Measurements from ENCODE around the gene PTGS1. TPM values are rescaled to one million over a fixed set of nuclear protein-coding genes. Genes with fewer than 3 reads are reported as not detected.

The PTGS1 gene
- total and polyA plus RNA-seq, 4 donors: 0.84 to 5.3 (median 1.1) TPM

DNA sequence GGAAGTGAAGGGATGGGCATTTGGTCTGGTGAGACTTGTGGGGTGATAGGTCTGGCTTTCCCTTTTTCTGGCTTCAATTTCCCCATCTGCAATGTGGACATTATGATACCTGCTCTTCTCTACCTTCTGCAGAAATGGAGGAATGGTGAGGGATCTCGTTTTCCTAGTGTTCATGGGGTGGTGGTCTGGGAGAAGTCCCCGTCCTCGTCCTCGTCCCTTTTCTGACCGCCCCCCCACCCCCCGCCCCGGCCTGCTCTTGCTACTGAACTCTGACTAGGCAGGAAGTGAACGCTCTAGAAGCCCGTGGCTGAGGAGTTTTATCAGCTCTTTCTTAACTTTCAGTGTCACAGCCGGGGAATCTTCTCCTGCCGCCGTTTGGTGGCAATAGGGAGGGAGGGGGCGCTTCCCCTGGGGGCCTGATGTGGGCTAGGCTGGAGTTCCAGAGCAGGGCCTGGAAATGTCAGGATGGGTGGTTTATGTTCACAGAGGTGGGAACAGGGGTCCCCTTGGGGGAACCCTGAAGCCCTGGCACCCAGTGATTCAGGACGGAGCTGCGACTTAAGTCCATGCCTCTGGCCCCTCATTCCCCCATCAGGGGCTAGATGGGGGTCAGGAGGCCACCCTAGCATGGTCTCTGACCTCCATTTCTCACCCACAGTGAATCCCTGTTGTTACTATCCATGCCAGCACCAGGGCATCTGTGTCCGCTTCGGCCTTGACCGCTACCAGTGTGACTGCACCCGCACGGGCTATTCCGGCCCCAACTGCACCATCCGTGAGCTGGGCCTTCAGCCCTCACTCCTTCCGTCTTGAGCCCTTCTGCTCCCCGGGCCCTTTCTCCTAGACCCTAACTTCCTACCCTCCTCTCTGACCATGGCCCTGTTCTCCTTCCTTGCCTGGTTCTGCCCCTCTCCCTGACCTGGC lies 6.7 kb downstream of the PTGS1 start:
- H3K27me3 ChIP-seq (ENCODE audit: control insufficient read depth in 4 of 4, insufficient read depth in 4 of 4, low read length in 3 of 4): no peaks in the 10 kb centered on the region
- peaks cover 2 to 6% (median 6%) of the 10 kb centered on the region in 4 donors for H3K4me1 ChIP-seq (ENCODE audit: control insufficient read depth in 4 of 4, insufficient read depth in 4 of 4, low read length in 3 of 4)
- H3K4me3 ChIP-seq (ENCODE audit: low read depth in 1 of 3, low read length in 3 of 3): no peak overlapping the region
- H3K36me3 ChIP-seq (ENCODE audit: control insufficient read depth in 4 of 4, insufficient read depth in 3 of 4, low read depth in 1 of 4, low read length in 3 of 4): no peaks in the 10 kb centered on the region
- TF ChIP-seq, protein P1, sequence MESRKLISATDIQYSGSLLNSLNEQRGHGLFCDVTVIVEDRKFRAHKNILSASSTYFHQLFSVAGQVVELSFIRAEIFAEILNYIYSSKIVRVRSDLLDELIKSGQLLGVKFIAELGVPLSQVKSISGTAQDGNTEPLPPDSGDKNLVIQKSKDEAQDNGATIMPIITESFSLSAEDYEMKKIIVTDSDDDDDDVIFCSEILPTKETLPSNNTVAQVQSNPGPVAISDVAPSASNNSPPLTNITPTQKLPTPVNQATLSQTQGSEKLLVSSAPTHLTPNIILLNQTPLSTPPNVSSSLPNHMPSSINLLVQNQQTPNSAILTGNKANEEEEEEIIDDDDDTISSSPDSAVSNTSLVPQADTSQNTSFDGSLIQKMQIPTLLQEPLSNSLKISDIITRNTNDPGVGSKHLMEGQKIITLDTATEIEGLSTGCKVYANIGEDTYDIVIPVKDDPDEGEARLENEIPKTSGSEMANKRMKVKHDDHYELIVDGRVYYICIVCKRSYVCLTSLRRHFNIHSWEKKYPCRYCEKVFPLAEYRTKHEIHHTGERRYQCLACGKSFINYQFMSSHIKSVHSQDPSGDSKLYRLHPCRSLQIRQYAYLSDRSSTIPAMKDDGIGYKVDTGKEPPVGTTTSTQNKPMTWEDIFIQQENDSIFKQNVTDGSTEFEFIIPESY (IDR thresholded peaks at IDR 0.05): no peak
- no peak for TF ChIP-seq FOXA2 (IDR thresholded peaks at IDR 0.05)
- TF ChIP-seq SP1 (IDR thresholded peaks at IDR 0.05): no peak
- no peak for TF ChIP-seq HNF4A (conservative IDR thresholded peaks at IDR 0.05)
- TF ChIP-seq, protein P2, sequence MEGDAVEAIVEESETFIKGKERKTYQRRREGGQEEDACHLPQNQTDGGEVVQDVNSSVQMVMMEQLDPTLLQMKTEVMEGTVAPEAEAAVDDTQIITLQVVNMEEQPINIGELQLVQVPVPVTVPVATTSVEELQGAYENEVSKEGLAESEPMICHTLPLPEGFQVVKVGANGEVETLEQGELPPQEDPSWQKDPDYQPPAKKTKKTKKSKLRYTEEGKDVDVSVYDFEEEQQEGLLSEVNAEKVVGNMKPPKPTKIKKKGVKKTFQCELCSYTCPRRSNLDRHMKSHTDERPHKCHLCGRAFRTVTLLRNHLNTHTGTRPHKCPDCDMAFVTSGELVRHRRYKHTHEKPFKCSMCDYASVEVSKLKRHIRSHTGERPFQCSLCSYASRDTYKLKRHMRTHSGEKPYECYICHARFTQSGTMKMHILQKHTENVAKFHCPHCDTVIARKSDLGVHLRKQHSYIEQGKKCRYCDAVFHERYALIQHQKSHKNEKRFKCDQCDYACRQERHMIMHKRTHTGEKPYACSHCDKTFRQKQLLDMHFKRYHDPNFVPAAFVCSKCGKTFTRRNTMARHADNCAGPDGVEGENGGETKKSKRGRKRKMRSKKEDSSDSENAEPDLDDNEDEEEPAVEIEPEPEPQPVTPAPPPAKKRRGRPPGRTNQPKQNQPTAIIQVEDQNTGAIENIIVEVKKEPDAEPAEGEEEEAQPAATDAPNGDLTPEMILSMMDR (IDR thresholded peaks at IDR 0.05; ENCODE audit: low read depth, low read length, missing input control): no peak
- TF ChIP-seq TAF1 (conservative IDR thresholded peaks at IDR 0.05): no peak
- no peak for TF ChIP-seq JUND (IDR thresholded peaks at IDR 0.05)
- TF ChIP-seq EGR1 (IDR thresholded peaks at IDR 0.05; ENCODE audit: low read depth in 2 of 2): no peak
- no peak for TF ChIP-seq HNF4G (IDR thresholded peaks at IDR 0.05)
- no peak for TF ChIP-seq YY1 (IDR thresholded peaks at IDR 0.05)
- no peak for TF ChIP-seq FOXA1 (IDR thresholded peaks at IDR 0.05)
- TF ChIP-seq, protein P3, sequence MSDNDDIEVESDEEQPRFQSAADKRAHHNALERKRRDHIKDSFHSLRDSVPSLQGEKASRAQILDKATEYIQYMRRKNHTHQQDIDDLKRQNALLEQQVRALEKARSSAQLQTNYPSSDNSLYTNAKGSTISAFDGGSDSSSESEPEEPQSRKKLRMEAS (IDR thresholded peaks at IDR 0.05): no peak
- TF ChIP-seq RAD21 (IDR thresholded peaks at IDR 0.05): no peak
- TF ChIP-seq, protein P4, sequence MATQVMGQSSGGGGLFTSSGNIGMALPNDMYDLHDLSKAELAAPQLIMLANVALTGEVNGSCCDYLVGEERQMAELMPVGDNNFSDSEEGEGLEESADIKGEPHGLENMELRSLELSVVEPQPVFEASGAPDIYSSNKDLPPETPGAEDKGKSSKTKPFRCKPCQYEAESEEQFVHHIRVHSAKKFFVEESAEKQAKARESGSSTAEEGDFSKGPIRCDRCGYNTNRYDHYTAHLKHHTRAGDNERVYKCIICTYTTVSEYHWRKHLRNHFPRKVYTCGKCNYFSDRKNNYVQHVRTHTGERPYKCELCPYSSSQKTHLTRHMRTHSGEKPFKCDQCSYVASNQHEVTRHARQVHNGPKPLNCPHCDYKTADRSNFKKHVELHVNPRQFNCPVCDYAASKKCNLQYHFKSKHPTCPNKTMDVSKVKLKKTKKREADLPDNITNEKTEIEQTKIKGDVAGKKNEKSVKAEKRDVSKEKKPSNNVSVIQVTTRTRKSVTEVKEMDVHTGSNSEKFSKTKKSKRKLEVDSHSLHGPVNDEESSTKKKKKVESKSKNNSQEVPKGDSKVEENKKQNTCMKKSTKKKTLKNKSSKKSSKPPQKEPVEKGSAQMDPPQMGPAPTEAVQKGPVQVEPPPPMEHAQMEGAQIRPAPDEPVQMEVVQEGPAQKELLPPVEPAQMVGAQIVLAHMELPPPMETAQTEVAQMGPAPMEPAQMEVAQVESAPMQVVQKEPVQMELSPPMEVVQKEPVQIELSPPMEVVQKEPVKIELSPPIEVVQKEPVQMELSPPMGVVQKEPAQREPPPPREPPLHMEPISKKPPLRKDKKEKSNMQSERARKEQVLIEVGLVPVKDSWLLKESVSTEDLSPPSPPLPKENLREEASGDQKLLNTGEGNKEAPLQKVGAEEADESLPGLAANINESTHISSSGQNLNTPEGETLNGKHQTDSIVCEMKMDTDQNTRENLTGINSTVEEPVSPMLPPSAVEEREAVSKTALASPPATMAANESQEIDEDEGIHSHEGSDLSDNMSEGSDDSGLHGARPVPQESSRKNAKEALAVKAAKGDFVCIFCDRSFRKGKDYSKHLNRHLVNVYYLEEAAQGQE (IDR thresholded peaks at IDR 0.05): no peak
- DNase-seq (ENCODE audit: low spot score): no peak
- WGBS: 70% methylated on average over 24 of the region's 24 CpGs
- peaks cover 0 to 4% (median 0%) of the 10 kb centered on the region in 4 donors for H3K9me3 ChIP-seq (ENCODE audit: control insufficient read depth in 4 of 4, low read length in 3 of 4)
- H3K9ac ChIP-seq (ENCODE audit: low read depth in 1 of 2, low read length in 2 of 2): no peak overlapping the region
- no peak overlapping the region for H3K27ac ChIP-seq (ENCODE audit: low read depth in 1 of 2, low read length in 2 of 2)

DNA sequence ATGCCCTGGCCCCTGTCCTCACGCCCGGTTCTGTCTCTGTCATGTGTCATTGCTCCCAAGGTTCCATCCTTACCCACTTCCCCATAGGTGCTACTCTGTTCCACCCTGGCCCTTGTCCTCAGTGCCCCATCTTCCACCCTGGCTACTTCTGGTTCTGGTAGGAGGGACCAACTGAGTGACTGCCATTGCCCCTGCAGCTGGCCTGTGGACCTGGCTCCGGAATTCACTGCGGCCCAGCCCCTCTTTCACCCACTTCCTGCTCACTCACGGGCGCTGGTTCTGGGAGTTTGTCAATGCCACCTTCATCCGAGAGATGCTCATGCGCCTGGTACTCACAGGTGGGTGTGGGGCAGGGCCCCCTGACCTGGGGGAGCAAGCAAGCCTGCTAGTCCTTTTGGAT lies 7.4 kb downstream of the PTGS1 start:
- no peaks in the 10 kb centered on the region for H3K27me3 ChIP-seq (ENCODE audit: control insufficient read depth in 4 of 4, insufficient read depth in 4 of 4, low read length in 3 of 4)
- no peak overlapping the region for H3K27ac ChIP-seq (ENCODE audit: low read depth in 1 of 2, low read length in 2 of 2)
- WGBS: 95% methylated on average over 8 of the region's 8 CpGs
- H3K36me3 ChIP-seq (ENCODE audit: control insufficient read depth in 4 of 4, insufficient read depth in 3 of 4, low read depth in 1 of 4, low read length in 3 of 4): no peaks in the 10 kb centered on the region
- no peak overlapping the region for H3K9ac ChIP-seq (ENCODE audit: low read depth in 1 of 2, low read length in 2 of 2)
- TF ChIP-seq EGR1 (IDR thresholded peaks at IDR 0.05; ENCODE audit: low read depth in 2 of 2) (no peak), JUND (IDR thresholded peaks at IDR 0.05) (no peak), FOXA2 (IDR thresholded peaks at IDR 0.05) (no peak), RAD21 (IDR thresholded peaks at IDR 0.05) (no peak), RXRA (IDR thresholded peaks at IDR 0.05) (no peak), HNF4G (IDR thresholded peaks at IDR 0.05) (no peak)
- TF ChIP-seq, protein P2 (IDR thresholded peaks at IDR 0.05; ENCODE audit: low read depth, low read length, missing input control): no peak
- TF ChIP-seq, protein P1 (IDR thresholded peaks at IDR 0.05): no peak
- no peak overlapping the region for H3K4me3 ChIP-seq (ENCODE audit: low read depth in 1 of 3, low read length in 3 of 3)
- H3K9me3 ChIP-seq (ENCODE audit: control insufficient read depth in 4 of 4, low read length in 3 of 4): peaks cover 0 to 4% (median 0%) of the 10 kb centered on the region in 4 donors
- DNase-seq (ENCODE audit: low spot score): no peak
- peaks cover 2 to 6% (median 6%) of the 10 kb centered on the region in 4 donors for H3K4me1 ChIP-seq (ENCODE audit: control insufficient read depth in 4 of 4, insufficient read depth in 4 of 4, low read length in 3 of 4)
